ENCODE measurements around the gene ZC3H12D.

DNA sequence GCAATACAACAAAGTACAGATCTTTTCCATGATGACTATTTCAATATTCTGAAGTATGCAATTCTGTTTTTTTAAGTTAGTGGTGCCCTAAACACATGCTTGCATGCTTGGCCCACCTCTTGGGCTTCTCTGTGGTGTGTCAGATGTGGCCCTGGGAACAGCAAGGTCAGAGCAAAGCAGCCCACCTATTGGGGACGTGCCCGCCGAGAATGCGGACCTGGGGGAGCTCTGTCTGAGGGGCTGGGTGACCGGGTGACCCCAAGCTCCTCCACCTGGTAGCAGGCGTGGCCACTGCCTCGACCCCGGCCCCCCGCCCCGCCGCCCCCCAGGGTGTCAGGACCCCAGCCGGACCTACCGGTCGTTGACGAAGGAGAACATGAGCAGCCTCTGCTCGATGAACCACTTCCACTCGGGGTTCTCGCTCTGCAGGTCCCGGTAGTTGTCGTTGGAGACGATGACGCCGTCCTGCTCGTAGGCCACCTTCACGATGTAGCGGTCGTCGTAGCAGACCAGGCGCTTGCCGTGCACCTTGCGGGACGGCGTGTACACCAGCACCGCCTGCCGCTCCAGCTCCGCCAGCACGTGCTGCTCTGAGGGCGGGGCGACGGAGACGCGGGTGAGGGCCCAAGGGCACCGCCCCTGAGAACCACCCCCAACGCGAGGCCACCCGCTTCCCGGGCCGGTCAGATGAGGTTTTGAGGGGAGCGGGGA is 28.3 kb downstream of the ZC3H12D start:
- TF ChIP-seq, protein P1, sequence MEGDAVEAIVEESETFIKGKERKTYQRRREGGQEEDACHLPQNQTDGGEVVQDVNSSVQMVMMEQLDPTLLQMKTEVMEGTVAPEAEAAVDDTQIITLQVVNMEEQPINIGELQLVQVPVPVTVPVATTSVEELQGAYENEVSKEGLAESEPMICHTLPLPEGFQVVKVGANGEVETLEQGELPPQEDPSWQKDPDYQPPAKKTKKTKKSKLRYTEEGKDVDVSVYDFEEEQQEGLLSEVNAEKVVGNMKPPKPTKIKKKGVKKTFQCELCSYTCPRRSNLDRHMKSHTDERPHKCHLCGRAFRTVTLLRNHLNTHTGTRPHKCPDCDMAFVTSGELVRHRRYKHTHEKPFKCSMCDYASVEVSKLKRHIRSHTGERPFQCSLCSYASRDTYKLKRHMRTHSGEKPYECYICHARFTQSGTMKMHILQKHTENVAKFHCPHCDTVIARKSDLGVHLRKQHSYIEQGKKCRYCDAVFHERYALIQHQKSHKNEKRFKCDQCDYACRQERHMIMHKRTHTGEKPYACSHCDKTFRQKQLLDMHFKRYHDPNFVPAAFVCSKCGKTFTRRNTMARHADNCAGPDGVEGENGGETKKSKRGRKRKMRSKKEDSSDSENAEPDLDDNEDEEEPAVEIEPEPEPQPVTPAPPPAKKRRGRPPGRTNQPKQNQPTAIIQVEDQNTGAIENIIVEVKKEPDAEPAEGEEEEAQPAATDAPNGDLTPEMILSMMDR (tag by site-specific recombination; IDR thresholded peaks at IDR 0.05) = no peak
- TF ChIP-seq ZNF785 (tag by site-specific recombination; IDR thresholded peaks at IDR 0.05) (no peak), ZSCAN23 (tag by site-specific recombination; IDR thresholded peaks at IDR 0.05) (no peak), ZNF660 (tag by site-specific recombination; IDR thresholded peaks at IDR 0.05) (no peak), TCF7L2 (IDR thresholded peaks at IDR 0.05; ENCODE audit: borderline replicate concordance, low read depth, low read length) (no peak), ZNF274 (IDR thresholded peaks at IDR 0.05; ENCODE audit: low read length) (no peak), ZNF274 (tag by site-specific recombination; IDR thresholded peaks at IDR 0.05; ENCODE audit: borderline replicate concordance) (no peak), ZNF324 (tag by site-specific recombination; IDR thresholded peaks at IDR 0.05) (no peak)
- TF ChIP-seq, protein P2, sequence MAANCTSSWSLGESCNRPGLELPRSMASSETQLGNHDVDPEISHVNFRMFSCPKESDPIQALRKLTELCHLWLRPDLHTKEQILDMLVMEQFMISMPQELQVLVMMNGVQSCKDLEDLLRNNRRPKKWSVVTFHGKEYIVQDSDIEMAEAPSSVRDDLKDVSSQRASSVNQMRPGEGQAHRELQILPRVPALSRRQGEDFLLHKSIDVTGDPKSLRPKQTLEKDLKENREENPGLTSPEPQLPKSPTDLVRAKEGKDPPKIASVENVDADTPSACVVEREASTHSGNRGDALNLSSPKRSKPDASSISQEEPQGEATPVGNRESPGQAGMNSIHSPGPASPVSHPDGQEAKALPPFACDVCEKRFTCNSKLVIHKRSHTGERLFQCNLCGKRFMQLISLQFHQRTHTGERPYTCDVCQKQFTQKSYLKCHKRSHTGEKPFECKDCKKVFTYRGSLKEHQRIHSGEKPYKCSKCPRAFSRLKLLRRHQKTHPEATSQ (tag by site-specific recombination; IDR thresholded peaks at IDR 0.05) = no peak
- TF ChIP-seq, protein P3, sequence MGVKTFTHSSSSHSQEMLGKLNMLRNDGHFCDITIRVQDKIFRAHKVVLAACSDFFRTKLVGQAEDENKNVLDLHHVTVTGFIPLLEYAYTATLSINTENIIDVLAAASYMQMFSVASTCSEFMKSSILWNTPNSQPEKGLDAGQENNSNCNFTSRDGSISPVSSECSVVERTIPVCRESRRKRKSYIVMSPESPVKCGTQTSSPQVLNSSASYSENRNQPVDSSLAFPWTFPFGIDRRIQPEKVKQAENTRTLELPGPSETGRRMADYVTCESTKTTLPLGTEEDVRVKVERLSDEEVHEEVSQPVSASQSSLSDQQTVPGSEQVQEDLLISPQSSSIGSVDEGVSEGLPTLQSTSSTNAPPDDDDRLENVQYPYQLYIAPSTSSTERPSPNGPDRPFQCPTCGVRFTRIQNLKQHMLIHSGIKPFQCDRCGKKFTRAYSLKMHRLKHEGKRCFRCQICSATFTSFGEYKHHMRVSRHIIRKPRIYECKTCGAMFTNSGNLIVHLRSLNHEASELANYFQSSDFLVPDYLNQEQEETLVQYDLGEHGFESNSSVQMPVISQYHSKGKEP (tag by site-specific recombination; IDR thresholded peaks at IDR 0.05) = no peak

Data from HEK293 (cell line).